ENCODE data around the gene AGTR2.
"Not testable (repeated sequence)": the region's sequence is repeated elsewhere in the genome, so short reads cannot be mapped to it uniquely, and the experiment has no call there.

AGTR2 gene, protein sequence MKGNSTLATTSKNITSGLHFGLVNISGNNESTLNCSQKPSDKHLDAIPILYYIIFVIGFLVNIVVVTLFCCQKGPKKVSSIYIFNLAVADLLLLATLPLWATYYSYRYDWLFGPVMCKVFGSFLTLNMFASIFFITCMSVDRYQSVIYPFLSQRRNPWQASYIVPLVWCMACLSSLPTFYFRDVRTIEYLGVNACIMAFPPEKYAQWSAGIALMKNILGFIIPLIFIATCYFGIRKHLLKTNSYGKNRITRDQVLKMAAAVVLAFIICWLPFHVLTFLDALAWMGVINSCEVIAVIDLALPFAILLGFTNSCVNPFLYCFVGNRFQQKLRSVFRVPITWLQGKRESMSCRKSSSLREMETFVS

GRCh38 chrX:116170511-116170910 lies at the start of gene AGTR2:
Gene AGTR2, plus strand, starts transcription at chrX:116170744. Its CDS starts 1,537 bp downstream, at chrX:116172281.
- Mint-ChIP-seq H3K4me3 (no peak within 1 kb of the TSS), H3K27ac (no peak within 1 kb of the TSS), H3K27me3 (no peaks in the 10 kb centered on the region), H3K9me3 (no peaks in the 10 kb centered on the region), H3K4me1 (ENCODE audit: low read depth) (no peaks in the 10 kb centered on the region), H3K36me3 (ENCODE audit: low read depth) (no peaks in the 10 kb centered on the region)

- no peak overlapping the region for H3K27ac Mint-ChIP-seq
- no peaks in the 10 kb centered on the region for H3K36me3 Mint-ChIP-seq (ENCODE audit: low read depth)
- no peaks in the 10 kb centered on the region for H3K9me3 Mint-ChIP-seq
- no peaks in the 10 kb centered on the region for H3K4me1 Mint-ChIP-seq (ENCODE audit: low read depth)
- H3K27me3 Mint-ChIP-seq = no peaks in the 10 kb centered on the region
- H3K4me3 Mint-ChIP-seq = no peak overlapping the region
Observed at GRCh38 chrX:116135277-116135676, 35.3 kb upstream of the AGTR2 start.

- not testable (repeated sequence) for H3K27me3 Mint-ChIP-seq; H3K4me1 Mint-ChIP-seq (ENCODE audit: low read depth); H3K36me3 Mint-ChIP-seq (ENCODE audit: low read depth); H3K27ac Mint-ChIP-seq; H3K9me3 Mint-ChIP-seq; H3K4me3 Mint-ChIP-seq
Observed at GRCh38 chrX:116141270-116141669, 29.3 kb upstream of the AGTR2 start.

GRCh38 chrX:116142976-116143375 lies 27.6 kb upstream of the AGTR2 start:
- Mint-ChIP-seq H3K36me3 (ENCODE audit: low read depth) (no peaks in the 10 kb centered on the region), H3K27me3 (no peaks in the 10 kb centered on the region), H3K4me1 (ENCODE audit: low read depth) (no peaks in the 10 kb centered on the region), H3K27ac (no peak overlapping the region), H3K4me3 (no peak overlapping the region), H3K9me3 (no peaks in the 10 kb centered on the region)

DNA sequence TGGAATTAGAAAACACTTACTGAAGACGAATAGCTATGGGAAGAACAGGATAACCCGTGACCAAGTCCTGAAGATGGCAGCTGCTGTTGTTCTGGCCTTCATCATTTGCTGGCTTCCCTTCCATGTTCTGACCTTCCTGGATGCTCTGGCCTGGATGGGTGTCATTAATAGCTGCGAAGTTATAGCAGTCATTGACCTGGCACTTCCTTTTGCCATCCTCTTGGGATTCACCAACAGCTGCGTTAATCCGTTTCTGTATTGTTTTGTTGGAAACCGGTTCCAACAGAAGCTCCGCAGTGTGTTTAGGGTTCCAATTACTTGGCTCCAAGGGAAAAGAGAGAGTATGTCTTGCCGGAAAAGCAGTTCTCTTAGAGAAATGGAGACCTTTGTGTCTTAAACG lies 2.4 kb downstream of the AGTR2 start:
- no peaks in the 10 kb centered on the region for H3K9me3 Mint-ChIP-seq
- no peaks in the 10 kb centered on the region for H3K27me3 Mint-ChIP-seq
- no peak overlapping the region for H3K27ac Mint-ChIP-seq
- H3K4me1 Mint-ChIP-seq (ENCODE audit: low read depth) = no peaks in the 10 kb centered on the region
- H3K36me3 Mint-ChIP-seq (ENCODE audit: low read depth) = no peaks in the 10 kb centered on the region
- no peak overlapping the region for H3K4me3 Mint-ChIP-seq

- Mint-ChIP-seq H3K4me3 (no peak overlapping the region), H3K4me1 (ENCODE audit: low read depth) (no peaks in the 10 kb centered on the region), H3K27me3 (no peaks in the 10 kb centered on the region), H3K36me3 (ENCODE audit: low read depth) (no peaks in the 10 kb centered on the region), H3K9me3 (no peaks in the 10 kb centered on the region), H3K27ac (no peak overlapping the region)
Observed at GRCh38 chrX:116181300-116181699, 10.8 kb downstream of the AGTR2 start.

- Mint-ChIP-seq H3K36me3 (ENCODE audit: low read depth) (no peaks in the 10 kb centered on the region), H3K27me3 (no peaks in the 10 kb centered on the region), H3K27ac (no peak overlapping the region), H3K9me3 (no peaks in the 10 kb centered on the region), H3K4me3 (no peak overlapping the region), H3K4me1 (ENCODE audit: low read depth) (no peaks in the 10 kb centered on the region)
Observed at GRCh38 chrX:116185163-116185562, 14.6 kb downstream of the AGTR2 start.

- H3K36me3 Mint-ChIP-seq (ENCODE audit: low read depth) = no peaks in the 10 kb centered on the region
- no peaks in the 10 kb centered on the region for H3K27me3 Mint-ChIP-seq
- H3K27ac Mint-ChIP-seq = no peak overlapping the region
- no peaks in the 10 kb centered on the region for H3K4me1 Mint-ChIP-seq (ENCODE audit: low read depth)
- H3K4me3 Mint-ChIP-seq = no peak overlapping the region
- no peaks in the 10 kb centered on the region for H3K9me3 Mint-ChIP-seq
Observed at GRCh38 chrX:116194649-116195048, 24.1 kb downstream of the AGTR2 start.

DNA sequence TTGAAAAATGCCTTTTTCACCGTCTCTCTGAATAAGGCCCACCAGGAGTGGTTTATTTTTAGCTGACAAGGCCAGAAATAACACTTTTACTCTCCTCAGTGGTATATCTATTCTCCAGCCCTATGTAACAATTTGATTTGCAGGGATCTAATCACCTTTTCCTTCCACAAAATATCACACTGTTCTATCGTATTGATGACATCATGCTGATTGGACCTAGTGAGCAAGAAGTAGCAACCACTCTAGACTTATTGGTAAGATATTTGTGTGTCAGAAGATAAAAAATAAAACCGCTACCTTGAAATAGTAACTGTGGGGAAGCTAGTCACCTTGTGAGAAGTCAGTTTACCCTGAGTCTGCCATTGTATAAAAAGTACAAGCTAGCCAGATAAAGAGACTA lies 27.7 kb downstream of the AGTR2 start:
- no peaks in the 10 kb centered on the region for H3K4me1 Mint-ChIP-seq (ENCODE audit: low read depth)
- H3K4me3 Mint-ChIP-seq = no peak overlapping the region
- no peak overlapping the region for H3K27ac Mint-ChIP-seq
- no peaks in the 10 kb centered on the region for H3K9me3 Mint-ChIP-seq
- H3K27me3 Mint-ChIP-seq = no peaks in the 10 kb centered on the region
- no peaks in the 10 kb centered on the region for H3K36me3 Mint-ChIP-seq (ENCODE audit: low read depth)

DNA sequence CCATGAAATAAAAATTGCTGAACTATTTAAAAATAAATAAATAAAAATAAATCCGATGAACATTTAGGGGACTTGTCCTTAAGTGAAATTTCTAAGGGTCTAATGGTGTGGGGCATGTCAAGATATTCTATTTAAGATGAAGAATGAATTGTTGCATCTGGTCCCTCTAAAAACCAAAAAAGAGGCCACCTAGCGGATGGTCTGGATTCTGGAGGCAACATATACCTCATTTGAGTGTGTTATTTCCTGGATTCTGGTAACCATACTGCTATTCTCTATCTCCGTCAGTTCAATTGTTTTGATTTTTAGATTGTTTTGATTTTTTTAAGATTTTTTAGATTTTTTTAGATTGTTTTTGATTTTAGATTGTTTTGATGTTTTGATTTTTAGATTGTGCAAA lies 28.3 kb downstream of the AGTR2 start:
- Mint-ChIP-seq H3K27ac (no peak overlapping the region), H3K4me1 (ENCODE audit: low read depth) (no peaks in the 10 kb centered on the region), H3K27me3 (no peaks in the 10 kb centered on the region), H3K9me3 (no peaks in the 10 kb centered on the region), H3K4me3 (no peak overlapping the region), H3K36me3 (ENCODE audit: low read depth) (no peaks in the 10 kb centered on the region)

DNA sequence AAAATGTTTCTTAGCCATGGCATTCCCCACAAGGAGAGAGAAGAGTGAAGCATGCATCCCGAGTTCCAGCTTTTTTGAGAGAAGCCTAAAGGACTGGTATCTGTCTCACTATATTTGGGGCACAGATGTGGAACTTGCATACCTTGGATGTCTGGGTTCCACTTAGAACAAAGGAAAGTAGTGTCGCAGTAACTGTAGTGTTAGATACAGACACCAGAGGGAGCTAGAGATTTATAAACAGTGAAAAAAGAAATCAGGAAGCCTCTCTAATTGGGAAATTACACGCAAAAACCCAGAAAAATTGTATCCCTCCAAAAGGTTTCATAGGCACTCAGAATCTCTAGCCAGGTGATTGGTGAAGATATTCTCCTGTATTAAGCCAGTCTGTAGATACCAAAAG lies 34.4 kb downstream of the AGTR2 start:
- no peaks in the 10 kb centered on the region for H3K27me3 Mint-ChIP-seq
- no peak overlapping the region for H3K4me3 Mint-ChIP-seq
- no peak overlapping the region for H3K27ac Mint-ChIP-seq
- no peaks in the 10 kb centered on the region for H3K4me1 Mint-ChIP-seq (ENCODE audit: low read depth)
- H3K36me3 Mint-ChIP-seq (ENCODE audit: low read depth) = no peaks in the 10 kb centered on the region
- H3K9me3 Mint-ChIP-seq = no peaks in the 10 kb centered on the region

DNA sequence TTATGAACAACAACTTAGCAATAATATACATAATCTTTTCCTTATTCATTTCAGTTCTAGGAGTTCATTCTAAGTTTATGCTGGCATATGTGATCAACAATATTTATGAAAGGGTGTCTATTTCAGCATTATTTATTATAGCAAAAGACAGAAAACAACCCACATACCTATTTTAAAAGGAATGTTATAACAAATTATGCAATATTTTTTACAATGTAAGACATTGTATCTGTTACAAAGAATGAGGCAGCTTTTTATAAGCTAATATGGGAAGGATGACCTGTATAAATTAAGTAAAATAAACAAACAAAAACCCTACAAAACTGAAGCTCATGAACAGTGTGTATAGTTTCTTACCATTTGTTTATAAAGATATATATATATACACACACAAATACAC lies 42.7 kb downstream of the AGTR2 start:
- Mint-ChIP-seq H3K4me3 (no peak overlapping the region), H3K9me3 (no peaks in the 10 kb centered on the region), H3K4me1 (ENCODE audit: low read depth) (no peaks in the 10 kb centered on the region), H3K27me3 (no peaks in the 10 kb centered on the region), H3K36me3 (ENCODE audit: low read depth) (no peaks in the 10 kb centered on the region), H3K27ac (no peak overlapping the region)

DNA sequence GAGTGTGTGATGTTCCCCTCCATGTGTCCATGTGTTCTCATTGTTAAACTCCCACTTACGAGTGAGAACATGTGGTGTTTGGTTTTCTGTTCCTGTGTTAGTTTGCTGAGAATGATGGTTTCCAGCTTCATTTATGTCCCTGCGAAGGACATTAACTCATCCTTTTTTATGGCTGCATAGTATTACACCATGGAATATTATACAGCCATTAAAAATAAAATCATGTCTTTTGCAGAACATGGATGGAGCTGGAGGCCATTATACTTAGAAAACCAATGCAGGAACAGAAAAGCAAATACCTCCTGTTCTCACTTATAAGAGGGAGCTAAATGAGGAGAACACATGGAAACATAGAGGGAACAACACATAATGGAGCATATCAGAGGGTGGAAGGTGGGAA lies 46.5 kb downstream of the AGTR2 start:
- H3K36me3 Mint-ChIP-seq (ENCODE audit: low read depth); H3K27me3 Mint-ChIP-seq; H3K27ac Mint-ChIP-seq; H3K4me3 Mint-ChIP-seq; H3K4me1 Mint-ChIP-seq (ENCODE audit: low read depth); H3K9me3 Mint-ChIP-seq: not testable (repeated sequence)
